OCI-LY3 (cell line): ENCODE measurements around the gene PTPRM.

Source experiments
- H2AFZ ChIP-seq: fragments of 200-600, 300-600 bp; shearing (Covaris generic); 2 replicates; pipeline ENCODE4 v1.6.0; 2014; ENCODE audit warnings: antibody characterized with exemption, low read depth, low read length
- H3K27ac ChIP-seq: fragments of 200-600, 300-600 bp; sonication (generic); 2 replicates; pipeline ENCODE4 v1.5.1; 2014; ENCODE audit warnings: mild to moderate bottlenecking, low read length, moderate library complexity, mixed read lengths
- H3K27me3 ChIP-seq: fragments of 200-600, 300-600 bp; sonication (generic); 2 replicates; pipeline ENCODE4 v1.6.1; 2014; ENCODE audit warnings: low read depth, low read length, mixed read lengths
- H3K36me3 ChIP-seq: fragments of 200-600, 300-600 bp; sonication (generic); replicated peaks from 2 replicates; pipeline ENCODE3; 2014; ENCODE audit warnings: low read depth, low read length, mixed read lengths
- H3K4me1 ChIP-seq: fragments of 300-600, 200-600 bp; sonication (generic); 2 replicates; pipeline ENCODE4 v1.6.1; 2014; ENCODE audit warnings: low read length, mixed read lengths
- H3K4me2 ChIP-seq: fragments of 200-600, 300-600 bp; sonication (generic); 2 replicates; pipeline ENCODE4 v1.6.1; 2014; ENCODE audit warnings: low read length, mixed read lengths
- H3K4me3 ChIP-seq: fragments of 300-600, 200-600 bp; sonication (generic); 2 replicates; pipeline ENCODE4 v1.5.1; 2014; ENCODE audit warnings: antibody characterized with exemption, mild to moderate bottlenecking, low read length, moderate library complexity
- H3K79me2 ChIP-seq: fragments of 300-600, 200-600 bp; shearing (Covaris generic); 2 replicates; pipeline ENCODE4 v1.6.1; 2014; ENCODE audit warnings: mild to moderate bottlenecking, low read length, mixed read lengths
- H3K9ac ChIP-seq: fragments of 300-600, 200-600 bp; shearing (Covaris generic); 2 replicates; pipeline ENCODE4 v1.6.0; 2014; ENCODE audit warnings: mild to moderate bottlenecking, low read length, moderate library complexity
- H3K9me3 ChIP-seq: fragments of 200-600, 300-600 bp; shearing (Covaris generic); 2 replicates; pipeline ENCODE4 v1.6.1; 2014; ENCODE audit warnings: low read length, mixed read lengths; ENCODE audit not compliant: insufficient read depth
- H4K20me1 ChIP-seq: fragments of 200-600, 300-600 bp; sonication (generic); 2 replicates; pipeline ENCODE4 v1.6.1; 2016; ENCODE audit warnings: low read length, mixed read lengths; ENCODE audit not compliant: insufficient read depth
- CTCF ChIP-seq: fragments of 200-600, 300-600 bp; sonication (generic); IDR thresholded peaks from 2 replicates; pipeline ENCODE4 v1.5.1; 2014; ENCODE audit warnings: antibody characterized with exemption, low read length, low read depth
- EZH2phosphoT487 ChIP-seq: fragments of 200-600 bp; shearing (Covaris generic); IDR thresholded peaks from 2 replicates; pipeline ENCODE4 v1.6.1; 2018; ENCODE audit warnings: antibody characterized with exemption, mixed run types, low read depth

The PTPRM gene

DNA sequence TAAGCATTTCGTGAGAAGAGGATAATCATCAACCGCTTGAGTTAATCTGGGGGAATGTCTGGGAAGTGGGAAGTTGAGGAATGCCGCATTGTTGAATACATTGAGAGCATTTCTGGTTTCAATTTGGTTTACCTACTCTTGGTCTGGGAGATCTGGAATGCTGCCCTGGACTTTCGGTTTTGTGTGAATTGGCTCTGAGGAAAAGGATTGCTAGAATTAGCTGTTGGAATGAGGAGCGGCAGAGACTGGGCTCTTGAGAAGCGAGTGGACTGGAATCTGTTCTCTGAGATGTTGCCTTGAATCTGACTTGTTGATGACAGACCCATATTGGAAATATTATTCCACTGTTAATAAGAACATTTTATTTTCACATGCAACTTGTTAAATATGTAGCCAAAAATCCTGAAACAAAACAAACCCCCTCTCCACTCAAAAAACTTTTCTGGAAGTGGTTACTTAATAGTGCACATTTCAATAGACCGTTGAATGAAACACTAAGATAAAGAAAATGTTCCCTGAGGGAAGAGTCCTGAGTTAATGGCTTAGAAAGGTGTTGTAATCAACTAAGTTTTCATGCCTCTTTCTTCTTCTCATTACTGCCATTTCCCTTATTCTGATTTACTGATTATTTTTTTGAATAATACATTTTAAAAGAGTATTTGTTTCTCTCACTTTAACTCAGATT, 50.8 kb downstream of the PTPRM start:
- Histone ChIP-seq H3K4me1 (no peaks in the 10 kb centered on the region), H3K4me3 (no peak overlapping the region), H3K9ac (no peak overlapping the region), H4K20me1 (no peaks in the 10 kb centered on the region), H3K36me3 (no peaks in the 10 kb centered on the region), H3K9me3 (no peaks in the 10 kb centered on the region), H3K4me2 (no peak overlapping the region), H3K27me3 (no peaks in the 10 kb centered on the region), H2AFZ (no peak overlapping the region), H3K27ac (no peak overlapping the region), H3K79me2 (no peaks in the 10 kb centered on the region)
- TF ChIP-seq CTCF (no peak), EZH2phosphoT487 (no peak)

DNA sequence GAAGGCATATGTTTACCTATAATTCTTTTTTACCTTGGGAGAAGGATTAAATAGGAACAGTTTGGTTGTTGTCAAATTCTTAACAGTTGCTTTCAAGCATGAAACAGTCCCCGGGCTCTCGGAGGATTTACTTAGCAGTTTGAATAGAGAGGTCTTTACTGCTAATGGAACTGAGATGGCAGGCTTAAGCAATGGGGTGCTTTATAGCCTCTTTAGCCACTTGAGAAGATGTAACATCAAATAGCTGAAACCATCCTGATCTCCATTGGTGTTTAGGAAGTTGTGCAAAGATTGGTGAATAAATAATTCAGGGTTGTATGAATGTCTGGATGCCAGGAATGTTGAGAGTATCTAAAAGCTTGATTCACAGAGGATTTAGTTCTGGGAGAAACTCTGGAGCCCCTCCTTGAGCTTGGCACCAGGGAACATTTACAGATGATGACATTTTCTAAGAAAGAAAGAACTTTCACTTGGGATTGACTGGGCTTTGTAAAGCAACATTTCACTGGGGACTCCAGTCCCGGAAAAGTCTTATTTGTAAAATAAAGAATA, 51.9 kb downstream of the PTPRM start:
- no peak overlapping the region for H2AFZ ChIP-seq
- no peaks in the 10 kb centered on the region for H3K4me1 ChIP-seq
- no peak overlapping the region for H3K4me3 ChIP-seq
- no peak overlapping the region for H3K4me2 ChIP-seq
- H3K9me3 ChIP-seq, result no peaks in the 10 kb centered on the region
- H3K27ac ChIP-seq, result no peak overlapping the region
- H3K79me2 ChIP-seq, result no peaks in the 10 kb centered on the region
- TF ChIP-seq EZH2phosphoT487 (no peak), CTCF (no peak)
- no peaks in the 10 kb centered on the region for H3K36me3 ChIP-seq
- no peak overlapping the region for H3K9ac ChIP-seq
- no peaks in the 10 kb centered on the region for H3K27me3 ChIP-seq
- no peaks in the 10 kb centered on the region for H4K20me1 ChIP-seq

- Histone ChIP-seq H3K9me3 (no peaks in the 10 kb centered on the region), H3K27me3 (no peaks in the 10 kb centered on the region), H4K20me1 (no peaks in the 10 kb centered on the region), H3K4me1 (no peaks in the 10 kb centered on the region), H3K4me3 (no peak overlapping the region), H3K4me2 (no peak overlapping the region), H3K9ac (no peak overlapping the region), H3K79me2 (no peaks in the 10 kb centered on the region), H2AFZ (no peak overlapping the region), H3K36me3 (no peaks in the 10 kb centered on the region), H3K27ac (no peak overlapping the region)
- no peak for TF ChIP-seq CTCF
- no peak for TF ChIP-seq EZH2phosphoT487
Measured at GRCh38 chr18:7619676-7620075, 52.6 kb downstream of the PTPRM start.

DNA sequence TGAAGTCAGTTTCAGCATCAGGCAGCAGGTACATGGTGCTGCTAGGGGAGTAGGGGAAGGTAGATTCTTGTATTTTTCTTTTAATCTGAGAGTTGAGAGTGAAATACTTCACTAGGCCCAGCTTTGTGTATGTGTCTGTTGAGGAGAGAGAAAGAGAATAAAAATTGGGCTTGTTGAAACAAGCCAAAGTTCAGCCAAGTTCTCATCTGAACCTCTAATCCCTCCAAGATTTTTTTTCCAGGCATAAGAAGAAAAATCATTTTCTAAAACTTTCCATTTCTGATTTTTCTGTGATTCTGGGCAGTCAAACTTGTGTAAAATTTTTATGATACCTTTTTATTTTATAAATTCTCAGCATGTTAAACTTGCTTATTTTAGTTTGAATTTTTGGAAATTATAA, 55.6 kb downstream of the PTPRM start:
- Histone ChIP-seq H3K27me3 (no peaks in the 10 kb centered on the region), H3K4me3 (no peak overlapping the region), H3K4me2 (no peak overlapping the region), H3K36me3 (no peaks in the 10 kb centered on the region), H3K27ac (no peak overlapping the region), H3K79me2 (no peaks in the 10 kb centered on the region), H4K20me1 (no peaks in the 10 kb centered on the region), H3K9ac (no peak overlapping the region), H3K4me1 (no peaks in the 10 kb centered on the region), H3K9me3 (no peaks in the 10 kb centered on the region), H2AFZ (no peak overlapping the region)
- TF ChIP-seq CTCF (no peak), EZH2phosphoT487 (no peak)
